Fibroblast of villous mesenchyme (primary cell): ENCODE data around the gene CISD1. TPM values are rescaled to one million over a fixed set of nuclear protein-coding genes. Genes with fewer than 3 reads are reported as not detected.

Source experiments
- DNase-seq: peaks from one replicate; pipeline ENCODE4 v3.0.0-alpha.2; 2010; ENCODE audit warnings: low read depth
- H3K4me3 ChIP-seq: 2 replicates; pipeline ENCODE4 v1.5.1; 2011; ENCODE audit warnings: low read depth, mild to moderate bottlenecking, low read length
- total RNA-seq: library from RNA; depleted of rRNA; stranded (reverse); fragments of >200 nt; gene quantifications from 2 replicates; pipeline ENCODE4 v1.2.3, GENCODE V29; 2012
- TF ChIP-seq, protein P1 (sequence below): IDR thresholded peaks from 2 replicates; pipeline ENCODE4 v1.5.1; 2012; ENCODE audit warnings: low read depth, mild to moderate bottlenecking, low read length; ENCODE audit not compliant: insufficient read depth

CISD1 gene
- total RNA-seq, 1 donor = 38.0 TPM

DNA sequence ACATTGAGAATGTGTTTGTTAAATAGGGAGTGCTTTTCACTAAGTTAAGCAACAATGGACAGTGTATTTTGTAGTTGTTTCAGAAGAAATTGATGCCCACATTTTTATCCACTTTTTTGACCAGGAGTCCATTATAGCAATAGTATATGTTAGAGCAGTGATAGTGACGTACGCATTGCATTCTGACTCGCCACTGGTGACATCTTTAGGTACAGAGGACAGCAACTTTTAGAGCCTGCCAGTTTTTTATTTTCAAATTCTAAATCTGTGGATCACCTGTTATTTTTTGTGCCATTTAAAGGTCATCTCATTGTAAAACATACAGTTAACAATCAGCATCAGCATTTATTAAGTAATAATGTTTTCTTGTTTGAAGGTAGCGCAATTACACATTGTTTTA, 67.3 kb downstream of the CISD1 start:
- H3K4me3 ChIP-seq = peak overlapping the region; percentile 83
- no peak for DNase-seq
- TF ChIP-seq, protein P1, sequence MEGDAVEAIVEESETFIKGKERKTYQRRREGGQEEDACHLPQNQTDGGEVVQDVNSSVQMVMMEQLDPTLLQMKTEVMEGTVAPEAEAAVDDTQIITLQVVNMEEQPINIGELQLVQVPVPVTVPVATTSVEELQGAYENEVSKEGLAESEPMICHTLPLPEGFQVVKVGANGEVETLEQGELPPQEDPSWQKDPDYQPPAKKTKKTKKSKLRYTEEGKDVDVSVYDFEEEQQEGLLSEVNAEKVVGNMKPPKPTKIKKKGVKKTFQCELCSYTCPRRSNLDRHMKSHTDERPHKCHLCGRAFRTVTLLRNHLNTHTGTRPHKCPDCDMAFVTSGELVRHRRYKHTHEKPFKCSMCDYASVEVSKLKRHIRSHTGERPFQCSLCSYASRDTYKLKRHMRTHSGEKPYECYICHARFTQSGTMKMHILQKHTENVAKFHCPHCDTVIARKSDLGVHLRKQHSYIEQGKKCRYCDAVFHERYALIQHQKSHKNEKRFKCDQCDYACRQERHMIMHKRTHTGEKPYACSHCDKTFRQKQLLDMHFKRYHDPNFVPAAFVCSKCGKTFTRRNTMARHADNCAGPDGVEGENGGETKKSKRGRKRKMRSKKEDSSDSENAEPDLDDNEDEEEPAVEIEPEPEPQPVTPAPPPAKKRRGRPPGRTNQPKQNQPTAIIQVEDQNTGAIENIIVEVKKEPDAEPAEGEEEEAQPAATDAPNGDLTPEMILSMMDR = no peak

Other genes with a start within 250 kb of the CISD1 start
- 4.5 and 7.8 TPM in 2 replicates for gene IPMK, start 1.3 kb upstream of the CISD1 start, total RNA-seq
- gene UBE2D1, start 65.8 kb downstream of the CISD1 start, total RNA-seq = 12.9 and 27.6 TPM in 2 replicates
- 18.0 and 26.3 TPM in 2 replicates for gene TFAM, start 116.2 kb downstream of the CISD1 start, total RNA-seq
- gene BICC1, start 243.7 kb downstream of the CISD1 start, total RNA-seq = 39.3 and 47.7 TPM in 2 replicates